ENCODE results near the gene ITIH4.

DNA sequence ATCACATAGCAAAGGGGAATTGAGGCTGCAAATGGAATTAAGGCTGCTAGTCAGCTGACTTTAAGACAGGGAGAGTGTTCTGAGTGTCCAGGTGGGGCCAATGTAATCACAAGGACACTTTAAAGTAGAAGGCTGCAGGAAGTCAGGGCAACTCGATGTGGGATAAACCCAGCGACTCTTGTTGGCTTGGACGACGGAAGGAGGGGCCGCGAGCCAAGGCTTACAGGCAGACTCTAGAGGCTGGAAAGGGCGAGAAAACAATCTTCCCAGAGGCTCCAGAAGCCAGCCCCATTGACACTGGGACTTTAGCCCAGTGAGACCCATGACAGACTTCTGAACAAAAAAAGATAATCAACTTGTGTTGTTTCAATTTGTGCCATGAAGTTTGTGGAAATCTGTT lies 17.3 kb upstream of the ITIH4 start:
- TF ChIP-seq POLR2A (IDR thresholded peaks at IDR 0.05; ENCODE audit: low read depth, low read length): no peak
- TF ChIP-seq, protein P1, sequence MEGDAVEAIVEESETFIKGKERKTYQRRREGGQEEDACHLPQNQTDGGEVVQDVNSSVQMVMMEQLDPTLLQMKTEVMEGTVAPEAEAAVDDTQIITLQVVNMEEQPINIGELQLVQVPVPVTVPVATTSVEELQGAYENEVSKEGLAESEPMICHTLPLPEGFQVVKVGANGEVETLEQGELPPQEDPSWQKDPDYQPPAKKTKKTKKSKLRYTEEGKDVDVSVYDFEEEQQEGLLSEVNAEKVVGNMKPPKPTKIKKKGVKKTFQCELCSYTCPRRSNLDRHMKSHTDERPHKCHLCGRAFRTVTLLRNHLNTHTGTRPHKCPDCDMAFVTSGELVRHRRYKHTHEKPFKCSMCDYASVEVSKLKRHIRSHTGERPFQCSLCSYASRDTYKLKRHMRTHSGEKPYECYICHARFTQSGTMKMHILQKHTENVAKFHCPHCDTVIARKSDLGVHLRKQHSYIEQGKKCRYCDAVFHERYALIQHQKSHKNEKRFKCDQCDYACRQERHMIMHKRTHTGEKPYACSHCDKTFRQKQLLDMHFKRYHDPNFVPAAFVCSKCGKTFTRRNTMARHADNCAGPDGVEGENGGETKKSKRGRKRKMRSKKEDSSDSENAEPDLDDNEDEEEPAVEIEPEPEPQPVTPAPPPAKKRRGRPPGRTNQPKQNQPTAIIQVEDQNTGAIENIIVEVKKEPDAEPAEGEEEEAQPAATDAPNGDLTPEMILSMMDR (IDR thresholded peaks at IDR 0.05 in 2 of 3, conservative IDR thresholded peaks at IDR 0.05 in 1 of 3; ENCODE audit: control insufficient read depth in 2 of 3, extremely low read depth in 1 of 3, insufficient read depth in 1 of 3, low read depth in 3 of 3, low read length in 3 of 3): no peak
- no peak for TF ChIP-seq EP300 (IDR thresholded peaks at IDR 0.05; ENCODE audit: borderline replicate concordance in 1 of 2, control insufficient read depth in 1 of 2, low read depth in 2 of 2, low read length in 2 of 2)
- TF ChIP-seq EZH2 (IDR thresholded peaks at IDR 0.05; ENCODE audit: borderline replicate concordance, control insufficient read depth, low read depth, low read length): no peak
- TF ChIP-seq ATF7 (IDR thresholded peaks at IDR 0.05; ENCODE audit: low read depth): no peak
- TF ChIP-seq NBN (IDR thresholded peaks at IDR 0.05): no peak
- no peak for TF ChIP-seq CHD4 (IDR thresholded peaks at IDR 0.05)
- no peak for TF ChIP-seq YY1 (IDR thresholded peaks at IDR 0.05; ENCODE audit: low read depth, low read length)
- no peak for TF ChIP-seq MXI1 (IDR thresholded peaks at IDR 0.05; ENCODE audit: low read depth, low read length)
- TF ChIP-seq, protein P2, sequence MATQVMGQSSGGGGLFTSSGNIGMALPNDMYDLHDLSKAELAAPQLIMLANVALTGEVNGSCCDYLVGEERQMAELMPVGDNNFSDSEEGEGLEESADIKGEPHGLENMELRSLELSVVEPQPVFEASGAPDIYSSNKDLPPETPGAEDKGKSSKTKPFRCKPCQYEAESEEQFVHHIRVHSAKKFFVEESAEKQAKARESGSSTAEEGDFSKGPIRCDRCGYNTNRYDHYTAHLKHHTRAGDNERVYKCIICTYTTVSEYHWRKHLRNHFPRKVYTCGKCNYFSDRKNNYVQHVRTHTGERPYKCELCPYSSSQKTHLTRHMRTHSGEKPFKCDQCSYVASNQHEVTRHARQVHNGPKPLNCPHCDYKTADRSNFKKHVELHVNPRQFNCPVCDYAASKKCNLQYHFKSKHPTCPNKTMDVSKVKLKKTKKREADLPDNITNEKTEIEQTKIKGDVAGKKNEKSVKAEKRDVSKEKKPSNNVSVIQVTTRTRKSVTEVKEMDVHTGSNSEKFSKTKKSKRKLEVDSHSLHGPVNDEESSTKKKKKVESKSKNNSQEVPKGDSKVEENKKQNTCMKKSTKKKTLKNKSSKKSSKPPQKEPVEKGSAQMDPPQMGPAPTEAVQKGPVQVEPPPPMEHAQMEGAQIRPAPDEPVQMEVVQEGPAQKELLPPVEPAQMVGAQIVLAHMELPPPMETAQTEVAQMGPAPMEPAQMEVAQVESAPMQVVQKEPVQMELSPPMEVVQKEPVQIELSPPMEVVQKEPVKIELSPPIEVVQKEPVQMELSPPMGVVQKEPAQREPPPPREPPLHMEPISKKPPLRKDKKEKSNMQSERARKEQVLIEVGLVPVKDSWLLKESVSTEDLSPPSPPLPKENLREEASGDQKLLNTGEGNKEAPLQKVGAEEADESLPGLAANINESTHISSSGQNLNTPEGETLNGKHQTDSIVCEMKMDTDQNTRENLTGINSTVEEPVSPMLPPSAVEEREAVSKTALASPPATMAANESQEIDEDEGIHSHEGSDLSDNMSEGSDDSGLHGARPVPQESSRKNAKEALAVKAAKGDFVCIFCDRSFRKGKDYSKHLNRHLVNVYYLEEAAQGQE (IDR thresholded peaks at IDR 0.05; ENCODE audit: low read depth, low read length): no peak
- TF ChIP-seq CREM (IDR thresholded peaks at IDR 0.05; ENCODE audit: low read depth): no peak
- TF ChIP-seq, protein P3, sequence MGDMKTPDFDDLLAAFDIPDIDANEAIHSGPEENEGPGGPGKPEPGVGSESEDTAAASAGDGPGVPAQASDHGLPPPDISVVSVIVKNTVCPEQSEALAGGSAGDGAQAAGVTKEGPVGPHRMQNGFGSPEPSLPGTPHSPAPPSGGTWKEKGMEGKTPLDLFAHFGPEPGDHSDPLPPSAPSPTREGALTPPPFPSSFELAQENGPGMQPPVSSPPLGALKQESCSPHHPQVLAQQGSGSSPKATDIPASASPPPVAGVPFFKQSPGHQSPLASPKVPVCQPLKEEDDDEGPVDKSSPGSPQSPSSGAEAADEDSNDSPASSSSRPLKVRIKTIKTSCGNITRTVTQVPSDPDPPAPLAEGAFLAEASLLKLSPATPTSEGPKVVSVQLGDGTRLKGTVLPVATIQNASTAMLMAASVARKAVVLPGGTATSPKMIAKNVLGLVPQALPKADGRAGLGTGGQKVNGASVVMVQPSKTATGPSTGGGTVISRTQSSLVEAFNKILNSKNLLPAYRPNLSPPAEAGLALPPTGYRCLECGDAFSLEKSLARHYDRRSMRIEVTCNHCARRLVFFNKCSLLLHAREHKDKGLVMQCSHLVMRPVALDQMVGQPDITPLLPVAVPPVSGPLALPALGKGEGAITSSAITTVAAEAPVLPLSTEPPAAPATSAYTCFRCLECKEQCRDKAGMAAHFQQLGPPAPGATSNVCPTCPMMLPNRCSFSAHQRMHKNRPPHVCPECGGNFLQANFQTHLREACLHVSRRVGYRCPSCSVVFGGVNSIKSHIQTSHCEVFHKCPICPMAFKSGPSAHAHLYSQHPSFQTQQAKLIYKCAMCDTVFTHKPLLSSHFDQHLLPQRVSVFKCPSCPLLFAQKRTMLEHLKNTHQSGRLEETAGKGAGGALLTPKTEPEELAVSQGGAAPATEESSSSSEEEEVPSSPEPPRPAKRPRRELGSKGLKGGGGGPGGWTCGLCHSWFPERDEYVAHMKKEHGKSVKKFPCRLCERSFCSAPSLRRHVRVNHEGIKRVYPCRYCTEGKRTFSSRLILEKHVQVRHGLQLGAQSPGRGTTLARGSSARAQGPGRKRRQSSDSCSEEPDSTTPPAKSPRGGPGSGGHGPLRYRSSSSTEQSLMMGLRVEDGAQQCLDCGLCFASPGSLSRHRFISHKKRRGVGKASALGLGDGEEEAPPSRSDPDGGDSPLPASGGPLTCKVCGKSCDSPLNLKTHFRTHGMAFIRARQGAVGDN (IDR thresholded peaks at IDR 0.05): no peak

Data from GM12878 (cell line).